Stomach (tissue), 9 donors: ENCODE data around the gene APOH. TPM values are rescaled to one million over a fixed set of nuclear protein-coding genes. Genes with fewer than 3 reads are reported as not detected.

ENCODE experiments used
- DNase-seq, 2 donors: peaks; one replicate each; pipeline versions ENCODE4 v3.0.0 to v3.0.0-alpha.2; 2013 to 2019
- H3K27ac ChIP-seq, 5 donors: fragments of 200-600 bp in 4 of 5; sonication (generic) in 4 of 5; one replicate each; pipeline ENCODE4 v1.5.1; 2013 to 2019; ENCODE audit warnings: mild to moderate bottlenecking in 1 of 5, moderate library complexity in 1 of 5
- H3K27me3 ChIP-seq, 3 donors: fragments of 200-600 bp; sonication (generic); one replicate each; pipeline ENCODE4 v1.5.1; 2017 to 2019; ENCODE audit warnings: mixed run types in 1 of 3
- H3K36me3 ChIP-seq, 4 donors: fragments of 200-600 bp; sonication (generic); 1 replicate in 3 of 4; 2 replicates in 1 of 4; pipeline ENCODE4 v1.5.1; 2016 to 2019
- H3K4me1 ChIP-seq, 4 donors: fragments of 200-600 bp; sonication (generic); one replicate each; pipeline ENCODE4 v1.5.1; 2016 to 2019
- H3K4me3 ChIP-seq, 4 donors: fragments of 200-600 bp; sonication (generic) in 3 of 4; one replicate each; pipeline ENCODE4 v1.5.1; 2016 to 2019; ENCODE audit warnings: mild to moderate bottlenecking in 1 of 4
- H3K9me3 ChIP-seq, 4 donors: fragments of 200-600 bp; sonication (generic); one replicate each; pipeline ENCODE4 v1.5.1; 2016 to 2019
- CTCF ChIP-seq, 7 experiments: fragments of 450-650 bp in 4 of 7; fragments of 200-600 bp in 3 of 7; sonication (generic) in 3 of 7; IDR thresholded peaks; one replicate each; pipeline ENCODE4 v1.5.1; 2016 to 2019; ENCODE audit warnings: antibody characterized with exemption in 7 of 7, control low read depth in 2 of 7, mild to moderate bottlenecking in 1 of 7
- EP300 ChIP-seq: sonication (generic); formaldehyde crosslinking; IDR thresholded peaks from one replicate; pipeline ENCODE4 v1.6.1; 2017; ENCODE audit warnings: antibody characterized with exemption
- POLR2A ChIP-seq, 4 donors: fragments of 450-650 bp; IDR thresholded peaks; one replicate each; pipeline ENCODE4 v1.6.1; 2016; ENCODE audit warnings: antibody characterized with exemption in 4 of 4, control low read depth in 2 of 4, mild to moderate bottlenecking in 1 of 4, moderate library complexity in 1 of 4
- POLR2AphosphoS5 ChIP-seq, 3 donors: sonication (generic); formaldehyde crosslinking; IDR thresholded peaks; one replicate each; pipeline ENCODE4 v1.6.1; 2016; ENCODE audit warnings: antibody characterized with exemption in 3 of 3
- WGBS, 5 donors: extraction: QIAGEN DNeasy Blood & Tissue Kit in 3 of 5; methylation state at CpG; one replicate each; pipeline versions ENCODE4 v1.1.5 to v1.1.7; 2013 to 2018; 5-methylcytosine and 5-hydroxymethylcytosine counted together
- intact Hi-C: fragments of 100-400 bp; cut with DNase I; formaldehyde crosslinking; loops from one replicate; pipeline ENCODE4 v1.15.1; 2023; ENCODE audit warnings: low total_unique reads
- polyA plus RNA-seq, 3 donors: library from polyadenylated mRNA; stranded (reverse); fragments of 200-250 nt; gene quantifications; one replicate each; pipeline ENCODE4 v1.2.3, GENCODE V29; 2013
- total RNA-seq, 5 donors: library from RNA; depleted of rRNA; stranded (reverse); fragments of >200 nt; gene quantifications; one replicate each; pipeline versions ENCODE4 v1.1.0 to v1.2.3, GENCODE V29; 2014 to 2016
- donor health status: healthy with polysubstance abuse.
- donor health status: Bipolar disorder and iron deficiency.
- donor health status: healthy.

Gene APOH
- total and polyA plus RNA-seq, 8 donors, result 0.87 to 22.8 (median 2.0) TPM; not detected in 3

DNA sequence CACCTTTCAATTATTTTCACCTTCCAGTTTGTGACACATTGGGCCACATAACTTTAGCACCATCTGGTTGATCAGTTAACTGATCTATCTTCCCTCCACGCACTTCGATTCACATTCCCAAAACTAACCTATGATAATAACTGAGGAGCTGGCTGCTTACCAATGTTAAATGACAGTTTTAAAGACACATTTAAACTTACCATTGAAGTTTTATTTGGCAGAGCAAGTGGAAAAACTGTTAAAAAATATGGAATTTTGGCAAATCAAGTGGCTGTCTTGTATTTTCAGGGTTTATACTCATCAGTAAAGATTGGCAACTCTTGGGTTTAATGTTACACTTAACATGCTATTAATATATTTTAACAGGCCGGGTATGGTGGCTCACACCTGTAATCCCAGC lies 5.4 kb upstream of the APOH start:
- Histone ChIP-seq H3K9me3 (no peaks in the 10 kb centered on the region), H3K36me3 (no peaks in the 10 kb centered on the region), H3K4me1 (peaks cover 0 to 3% (median 0%) of the 10 kb centered on the region in 4 donors), H3K27me3 (no peaks in the 10 kb centered on the region), H3K27ac (no peak overlapping the region), H3K4me3 (no peak overlapping the region)
- no peak for TF ChIP-seq EP300
- no peak for TF ChIP-seq POLR2A (IDR thresholded peaks at IDR 0.05)
- no peak for TF ChIP-seq POLR2AphosphoS5 (IDR thresholded peaks at IDR 0.05)
- TF ChIP-seq CTCF (IDR thresholded peaks at IDR 0.05), result no peak
- intact Hi-C loops, result no loop called here
- no peak for DNase-seq
- 87 to 98% (median 92%) methylated on average over 3 of the region's 3 CpGs for WGBS, 5 donors

DNA sequence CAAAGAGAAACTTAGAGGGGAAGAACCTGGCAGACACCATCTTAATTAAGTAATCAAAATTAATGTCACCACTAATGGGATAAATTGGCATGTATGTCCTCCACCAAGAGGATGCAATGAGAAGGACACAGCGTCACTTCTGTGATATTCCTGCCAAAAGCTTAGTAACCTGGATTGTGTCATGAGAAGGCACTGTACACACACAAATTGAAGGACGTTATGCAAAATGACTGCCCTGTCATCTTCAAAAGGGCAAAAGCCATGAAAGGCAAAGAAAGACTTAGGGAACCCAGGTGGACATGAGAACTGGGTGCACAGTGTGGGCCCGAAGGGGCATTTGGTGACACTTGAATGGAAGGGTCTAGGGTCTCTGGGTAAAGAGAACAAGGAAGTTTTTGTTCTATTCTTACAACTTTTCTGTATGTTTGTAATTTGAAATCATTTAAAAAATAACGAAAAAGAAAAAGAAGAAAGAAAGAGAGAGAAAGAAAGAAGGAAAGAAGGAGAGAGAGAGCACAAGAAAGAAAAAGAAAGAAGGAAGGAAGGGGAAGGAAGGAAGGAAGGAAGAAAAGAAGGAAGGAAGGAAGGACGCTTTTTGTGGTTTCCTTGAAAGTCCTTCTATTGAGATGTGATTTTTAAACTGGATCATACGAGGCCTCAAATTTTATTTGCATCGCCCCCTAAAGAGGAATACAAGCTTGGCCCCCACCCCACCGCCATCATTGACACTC lies 4.0 kb upstream of the APOH start:
- Histone ChIP-seq H3K4me3 (no peak overlapping the region), H3K9me3 (no peaks in the 10 kb centered on the region), H3K36me3 (no peaks in the 10 kb centered on the region), H3K27me3 (no peaks in the 10 kb centered on the region), H3K4me1 (peaks cover 0 to 9% (median 4%) of the 10 kb centered on the region in 4 donors), H3K27ac (no peak overlapping the region)
- TF ChIP-seq CTCF (IDR thresholded peaks at IDR 0.05) (no peak), POLR2AphosphoS5 (IDR thresholded peaks at IDR 0.05) (no peak), POLR2A (IDR thresholded peaks at IDR 0.05) (no peak), EP300 (no peak)
- no peak for DNase-seq
- intact Hi-C loops, result no loop called here
- 78 to 83% (median 81%) methylated on average over 8 of the region's 8 CpGs for WGBS, 5 donors

GRCh38 chr17:66230922-66231591 lies 1.8 kb upstream of the APOH start:
- TF ChIP-seq POLR2AphosphoS5 (IDR thresholded peaks at IDR 0.05) (no peak), POLR2A (IDR thresholded peaks at IDR 0.05) (no peak)
- H3K9me3 ChIP-seq, result no peaks in the 10 kb centered on the region
- no peak for DNase-seq
- H3K27ac ChIP-seq, result no peak overlapping the region
- intact Hi-C loops, result no loop called here
- no peak overlapping the region for H3K4me3 ChIP-seq
- no peaks in the 10 kb centered on the region for H3K36me3 ChIP-seq
- 84 to 92% (median 86%) methylated on average over 4 of the region's 4 CpGs for WGBS, 5 donors
- H3K27me3 ChIP-seq, result no peaks in the 10 kb centered on the region
- H3K4me1 ChIP-seq, result peaks cover 0 to 9% (median 4%) of the 10 kb centered on the region in 4 donors

DNA sequence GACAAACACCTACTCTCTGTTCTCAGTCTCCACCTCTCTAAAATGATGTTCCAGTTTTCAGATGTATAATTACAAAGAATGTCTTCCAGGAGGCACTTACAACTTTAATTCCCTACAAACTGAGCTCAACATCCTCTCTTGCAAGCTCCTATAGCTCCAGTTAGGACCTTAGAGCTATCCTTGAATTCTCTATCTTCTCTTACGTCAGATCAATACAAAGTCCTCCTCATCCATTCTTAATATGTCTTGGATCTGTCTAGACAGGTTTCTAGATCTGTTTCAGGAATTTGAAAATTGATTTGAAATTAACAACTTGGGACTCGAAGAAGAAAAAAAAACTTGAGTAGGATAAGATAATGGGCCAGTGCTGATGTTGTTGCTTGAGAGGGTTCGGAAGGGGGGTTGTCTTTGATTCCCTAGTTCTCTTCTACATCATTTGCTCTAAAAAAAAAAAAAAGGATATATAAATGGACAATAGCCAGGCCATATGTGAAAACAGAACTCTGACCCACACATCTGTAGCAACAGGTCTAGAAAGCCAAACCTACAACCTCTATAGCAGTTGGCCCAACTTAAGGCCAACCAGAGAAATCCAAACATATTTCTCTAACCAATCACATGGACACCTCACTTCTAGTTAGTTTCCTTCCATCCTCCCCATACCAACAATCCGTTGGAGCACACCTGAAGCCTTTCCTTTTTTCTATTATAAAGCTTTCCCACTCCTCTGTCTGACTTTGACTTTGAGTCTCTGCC lies 746 bp upstream of the APOH start:
- intact Hi-C loops, result no loop called here
- TF ChIP-seq POLR2AphosphoS5 (IDR thresholded peaks at IDR 0.05) (no peak), EP300 (no peak), POLR2A (IDR thresholded peaks at IDR 0.05) (no peak)
- no peak overlapping the region for H3K27ac ChIP-seq
- no peaks in the 10 kb centered on the region for H3K36me3 ChIP-seq
- no peak for DNase-seq
- H3K27me3 ChIP-seq, result no peaks in the 10 kb centered on the region
- H3K9me3 ChIP-seq, result no peaks in the 10 kb centered on the region
- H3K4me3 ChIP-seq, result no peak overlapping the region
- H3K4me1 ChIP-seq, result peaks cover 0 to 9% (median 4%) of the 10 kb centered on the region in 4 donors
- 81 to 85% (median 84%) methylated on average over 4 of the region's 4 CpGs for WGBS, 5 donors
